GM12878 (cell line): ENCODE measurements around the gene MARS2. TPM values are rescaled to one million over a fixed set of nuclear protein-coding genes. Genes with fewer than 3 reads are reported as not detected.

Experiments used
- ATAC-seq: fragments of 200-7000 bp; cut with Tn5 transposase; 3 replicates; pipeline ENCODE4 v1.9.1; 2020; ENCODE audit warnings: mild to moderate bottlenecking, moderate library complexity
- BruUV-seq: library from RNA; stranded (reverse); fragments of 400-500 nt; replicated peaks from 2 replicates; lab custom pipeline; 2021; lab: Mats Ljungman, UMichigan
- CTCF ChIA-PET: fragments of 300-600 bp; sonication (Branson Sonifier 250); formaldehyde crosslinking; extraction: SDS; loops from one replicate; lab custom pipeline; 2021; ENCODE audit warnings: inconsistent platforms; lab: Yijun Ruan, JAX
- POLR2A ChIA-PET: fragments of 350-600 bp; formaldehyde crosslinking; extraction: SDS; loops from one replicate; lab custom pipeline; 2021; ENCODE audit warnings: inconsistent platforms; lab: Charles Lee
- RAD21 ChIA-PET: fragments of 300-600 bp; sonication (Branson Sonifier 250); formaldehyde crosslinking; loops from one replicate; lab custom pipeline; 2023; ENCODE audit warnings: antibody characterized with exemption; ENCODE audit not compliant: unreplicated experiment; lab: Charles Lee
- SMC1A ChIA-PET: fragments of 300-600 bp; sonication (Branson Sonifier 250); formaldehyde crosslinking; loops from one replicate; lab custom pipeline; 2023; ENCODE audit not compliant: unreplicated experiment, uncharacterized antibody; lab: Charles Lee
- DNase-seq: peaks from one replicate; pipeline ENCODE4 v3.0.0-alpha.2; 2011; ENCODE audit warnings: low read depth, low spot score
- FAIRE-seq: peaks from 3 replicates; lab custom pipeline; 2011; peaks lifted over from hg19 to GRCh38; lab: Jason Lieb, UNC
- H2AFZ ChIP-seq: 2 replicates; pipeline ENCODE4 v1.6.0; 2011; ENCODE audit warnings: low read depth, low read length, control low read depth; ENCODE audit not compliant: control insufficient read depth
- H3K27ac ChIP-seq: 2 replicates; pipeline ENCODE4 v1.5.1; 2011; ENCODE audit warnings: control low read depth; ENCODE audit not compliant: control insufficient read depth, insufficient read depth
- H3K27me3 ChIP-seq, 2 experiments: replicated peaks in 1 of 2; 2 replicates each; pipeline versions ENCODE4 v1.6.0 to v1.6.1; 2011; ENCODE audit warnings: low read length in 1 of 2; ENCODE audit not compliant: control insufficient read depth in 2 of 2, insufficient read depth in 2 of 2
- H3K36me3 ChIP-seq, 2 experiments: 2 replicates each; pipeline ENCODE4 v1.5.1; 2011; ENCODE audit warnings: low read length in 1 of 2; ENCODE audit not compliant: control insufficient read depth in 2 of 2, insufficient read depth in 2 of 2
- H3K4me1 ChIP-seq: 2 replicates; pipeline ENCODE4 v1.6.1; 2011; ENCODE audit warnings: mild to moderate bottlenecking, low read length, moderate library complexity, mixed read lengths; ENCODE audit not compliant: control insufficient read depth, insufficient read depth
- H3K4me2 ChIP-seq: 2 replicates; pipeline ENCODE4 v1.6.0; 2011; ENCODE audit warnings: control low read depth; ENCODE audit not compliant: control insufficient read depth, insufficient read depth
- H3K4me3 ChIP-seq: fragments of 200-600 bp; sonication (generic); 2 replicates; pipeline ENCODE4 v1.5.1; 2016
- H3K79me2 ChIP-seq: 2 replicates; pipeline ENCODE4 v1.6.0; 2011; ENCODE audit warnings: low read length; ENCODE audit not compliant: control insufficient read depth, insufficient read depth
- H3K9ac ChIP-seq: 2 replicates; pipeline ENCODE4 v1.8.0; 2011; ENCODE audit warnings: low read length, control low read depth, mixed read lengths; ENCODE audit not compliant: control insufficient read depth, insufficient read depth
- H3K9me3 ChIP-seq: replicated peaks from 3 replicates; pipeline ENCODE4 v1.5.1; 2011; ENCODE audit warnings: mild to moderate bottlenecking, low read length; ENCODE audit not compliant: control insufficient read depth, insufficient read depth
- H4K20me1 ChIP-seq: 2 replicates; pipeline ENCODE4 v1.6.0; 2011; ENCODE audit not compliant: control insufficient read depth, insufficient read depth
- CEBPZ ChIP-seq: fragments of 150-350 bp; IDR thresholded peaks from 2 replicates; pipeline ENCODE4 v1.6.1; 2016; ENCODE audit warnings: low read depth, low read length
- CUX1 ChIP-seq: IDR thresholded peaks from 2 replicates; pipeline ENCODE4 v1.6.1; 2012; ENCODE audit warnings: improper control_type of control experiment, low read depth, low read length; ENCODE audit not compliant: insufficient replicate concordance
- FOXM1 ChIP-seq: IDR thresholded peaks from 2 replicates; pipeline ENCODE4 v1.6.1; 2012; ENCODE audit warnings: low read depth, mild to moderate bottlenecking, inconsistent platforms, low read length, moderate library complexity
- GATAD2B ChIP-seq: fragments of 450-650 bp; conservative IDR thresholded peaks from 2 replicates; pipeline ENCODE4 v1.6.1; 2017; ENCODE audit warnings: low read depth, mild to moderate bottlenecking, moderate library complexity
- MAX ChIP-seq: IDR thresholded peaks from 2 replicates; pipeline ENCODE4 v1.6.1; 2012; ENCODE audit warnings: low read depth, low read length, improper control_type of control experiment
- MYC ChIP-seq: IDR thresholded peaks from 2 replicates; pipeline ENCODE4 v1.6.1; 2011; ENCODE audit warnings: mild to moderate bottlenecking, low read length, moderate library complexity, inconsistent platforms; ENCODE audit not compliant: insufficient read depth, insufficient replicate concordance, insufficient read length, severe bottlenecking
- RAD21 ChIP-seq: IDR thresholded peaks from 2 replicates; pipeline ENCODE4 v1.6.1; 2011; ENCODE audit warnings: mild to moderate bottlenecking, low read depth, low read length, moderate library complexity; ENCODE audit not compliant: insufficient read depth
- SPI1 ChIP-seq: IDR thresholded peaks from 2 replicates; pipeline ENCODE4 v1.6.1; 2011; ENCODE audit warnings: low read depth, mild to moderate bottlenecking, low read length, moderate library complexity, borderline replicate concordance; ENCODE audit not compliant: insufficient read depth
- WGBS: methylation state at CpG from one replicate; pipeline ENCODE4 v1.1.6; 2016; ENCODE audit warnings: low lambda C conversion rate; ENCODE audit not compliant: insufficient replicate concordance, insufficient coverage; ENCODE audit errors: missing lambda C conversion rate; 5-methylcytosine and 5-hydroxymethylcytosine counted together
- in situ Hi-C: fragments of 300-500 bp; cut with MboI; formaldehyde crosslinking; loops from 9 replicates; pipeline ENCODE4 v1.14.3; 2018; ENCODE audit warnings: mixed read lengths
- intact Hi-C: fragments of 100-400 bp; cut with micrococcal nuclease; formaldehyde crosslinking; loops from one replicate; pipeline ENCODE4 v1.14.2; 2022; ENCODE audit not compliant: unreplicated experiment
- polyA plus RNA-seq, 11 experiments: library from polyadenylated mRNA; depleted of rRNA in 4 of 11; unstranded in 6 of 11; stranded (reverse) in 5 of 11; fragments of >200 nt; fragmentation: Nextera tagmentation in 4 of 11; fragmentation: Illumina TruSeq in 1 of 11; extraction: Ambion mirVana in 4 of 11; extraction: Trizol in 1 of 11; gene quantifications; 1 replicate in 1 of 11; 2 replicates in 10 of 11; pipeline versions ENCODE4 v1.2.1 to v1.2.3, GENCODE V29; 2011 to 2016; ENCODE audit warnings: inconsistent platforms in 2 of 11, missing spikeins in 2 of 11, low read depth in 1 of 11
- total RNA-seq, 4 experiments: library from RNA; depleted of rRNA in 3 of 4; stranded (reverse); fragments of >200 nt in 3 of 4; fragmentation: Illumina TruSeq in 1 of 4; extraction: Trizol in 1 of 4; gene quantifications; 2 replicates each; pipeline versions ENCODE4 v1.2.1 to v1.2.3, GENCODE V29; 2013 to 2021
- TF ChIP-seq, protein P1 (sequence below): IDR thresholded peaks from 2 replicates; pipeline ENCODE4 v1.6.1; 2012; ENCODE audit warnings: low read depth, low read length, improper control_type of control experiment

The MARS2 gene
- total and polyA plus RNA-seq, 10 of the 15 experiments (the other 5 are each of a cell fraction or from before 2014, with no cell fraction given) = 4.0 to 22.7 (median 18.5) TPM

- TF ChIP-seq GATAD2B (no peak), MAX (no peak), CEBPZ (no peak), MYC (no peak)
Measured at GRCh38 chr2:197700960-197701359, 4.2 kb upstream of the MARS2 start (continued).

- Histone ChIP-seq H3K27ac (peak overlapping the region; percentile 57), H3K4me3 (peak overlapping the region; percentile 54), H4K20me1 (no peaks in the 10 kb centered on the region; the same call in 1 of the 2 replicates), H3K36me3 (peaks cover 0 to 5% of the 10 kb centered on the region in 2 experiments; a peak in 1 of 4 replicates), H3K4me1 (peaks cover 5% of the 10 kb centered on the region), H3K9me3 (no peaks in the 10 kb centered on the region), H2AFZ (peak overlapping the region; percentile 98), H3K79me2 (peaks cover 42% of the 10 kb centered on the region), H3K27me3 (no peaks in the 10 kb centered on the region), H3K9ac (peak overlapping the region; percentile 73), H3K4me2 (peak overlapping the region; percentile 78)
- DNase-seq (peak; percentile 43), FAIRE-seq (no peak), ATAC-seq (peak; percentile 22)
- under 1% methylated on average over 5 of the region's 5 CpGs for WGBS
- SMC1A ChIA-PET = interaction anchor here (0.6 to 8.9 kb wide), 8 partner anchors 12 to 1273 kb away, joined by 3 to 58 read pairs (median 3); partner anchors contain the start of genes HSPD1 and HSPE1
- BruUV-seq = TSS peak; percentile 99
- RAD21 ChIA-PET = interaction anchor here (0.9 to 3.1 kb wide), 10 partner anchors 30 to 591 kb away, joined by 3 to 22 read pairs (median 6); partner anchors contain the start of genes COQ10B, HSPD1, HSPE1 and MOB4
- in situ Hi-C loops = loop anchor here (5.0 kb wide), 1 partner anchor 73 kb away; no protein-coding TSS in a partner anchor
- CTCF ChIA-PET = interaction anchor here (0.6 to 4.5 kb wide), 3 partner anchors 76 to 592 kb away, joined by 3 to 60 read pairs (median 13); no protein-coding TSS in a partner anchor
- intact Hi-C loops = loop anchor here (2.0 to 5.0 kb wide), 6 partner anchors 77 to 270 kb away; partner anchors contain the start of genes COQ10B, HSPE1, MOB4 and SF3B1
- POLR2A ChIA-PET = interaction anchor here (0.8 to 3.1 kb wide), 8 partner anchors 9 to 393 kb away, joined by 3 to 24 read pairs (median 4); partner anchors contain the start of genes COQ10B, HSPD1, HSPE1 and SF3B1
- TF ChIP-seq FOXM1 = no peak
- TF ChIP-seq RAD21 = no peak
- no peak for TF ChIP-seq CUX1
- TF ChIP-seq, protein P1, sequence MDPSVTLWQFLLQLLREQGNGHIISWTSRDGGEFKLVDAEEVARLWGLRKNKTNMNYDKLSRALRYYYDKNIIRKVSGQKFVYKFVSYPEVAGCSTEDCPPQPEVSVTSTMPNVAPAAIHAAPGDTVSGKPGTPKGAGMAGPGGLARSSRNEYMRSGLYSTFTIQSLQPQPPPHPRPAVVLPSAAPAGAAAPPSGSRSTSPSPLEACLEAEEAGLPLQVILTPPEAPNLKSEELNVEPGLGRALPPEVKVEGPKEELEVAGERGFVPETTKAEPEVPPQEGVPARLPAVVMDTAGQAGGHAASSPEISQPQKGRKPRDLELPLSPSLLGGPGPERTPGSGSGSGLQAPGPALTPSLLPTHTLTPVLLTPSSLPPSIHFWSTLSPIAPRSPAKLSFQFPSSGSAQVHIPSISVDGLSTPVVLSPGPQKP = no peak
- no peak for TF ChIP-seq SPI1
Measured at GRCh38 chr2:197704434-197705120, 592 bp upstream of the MARS2 start.
